Inflammatory macrophage (primary cell): Measurements from ENCODE around the gene MKX.

Experiments used
- DNase-seq, 2 donors: peaks; one replicate each; pipeline ENCODE4 v3.0.0-alpha.2; 2020 to 2022
- total RNA-seq, 18 experiments: gene quantifications; one replicate each; lab custom pipeline; 2026; ENCODE audit warnings: mixed read lengths in 6 of 18, inconsistent platforms in 2 of 18; lab: John Stamatoyannopoulos, UW

Gene MKX, protein sequence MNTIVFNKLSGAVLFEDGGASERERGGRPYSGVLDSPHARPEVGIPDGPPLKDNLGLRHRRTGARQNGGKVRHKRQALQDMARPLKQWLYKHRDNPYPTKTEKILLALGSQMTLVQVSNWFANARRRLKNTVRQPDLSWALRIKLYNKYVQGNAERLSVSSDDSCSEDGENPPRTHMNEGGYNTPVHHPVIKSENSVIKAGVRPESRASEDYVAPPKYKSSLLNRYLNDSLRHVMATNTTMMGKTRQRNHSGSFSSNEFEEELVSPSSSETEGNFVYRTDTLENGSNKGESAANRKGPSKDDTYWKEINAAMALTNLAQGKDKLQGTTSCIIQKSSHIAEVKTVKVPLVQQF
- 0 to 0.24 (median 0.04) reads per million in 18 experiments for total RNA-seq

DNA sequence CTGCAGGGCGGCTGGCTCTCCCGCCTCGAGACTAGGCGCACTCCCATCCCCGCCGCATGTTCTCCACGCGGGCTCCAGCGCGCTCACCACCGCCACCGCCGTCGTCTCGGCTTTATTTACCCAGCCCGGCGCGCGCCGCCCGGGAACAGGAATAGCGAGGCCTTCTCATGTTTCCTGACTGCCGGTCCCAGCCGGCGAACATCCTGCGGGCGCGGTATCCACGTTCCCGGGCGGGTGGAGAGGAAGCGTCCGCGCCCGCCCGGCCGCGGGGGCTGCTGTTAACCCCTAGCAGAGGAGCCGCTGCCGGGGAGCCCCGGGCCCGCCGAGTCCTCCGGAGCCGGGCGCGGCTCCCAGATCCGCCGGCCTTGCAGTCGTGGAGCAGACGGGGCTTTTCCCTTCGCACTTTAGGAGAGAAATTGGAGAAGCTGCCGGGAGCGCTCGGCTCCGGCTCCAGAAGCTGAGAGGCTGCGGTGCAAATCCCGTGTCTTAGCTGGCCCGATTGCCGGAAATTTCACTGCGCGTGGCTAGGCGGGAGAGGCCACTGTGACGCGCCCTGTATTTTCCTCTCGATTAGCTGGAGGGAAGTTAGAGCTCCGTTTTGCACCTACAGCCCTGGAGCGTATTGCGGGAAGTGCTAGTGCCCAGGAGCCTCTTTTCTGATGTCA, at the start of gene MKX:
Gene MKX, minus strand, starts transcription at position 88 of the 665 bp plus-strand sequence. CDS start 2,404 bp downstream, outside the sequence.
- DNase-seq, result peak; percentile 22 to 38

DNA sequence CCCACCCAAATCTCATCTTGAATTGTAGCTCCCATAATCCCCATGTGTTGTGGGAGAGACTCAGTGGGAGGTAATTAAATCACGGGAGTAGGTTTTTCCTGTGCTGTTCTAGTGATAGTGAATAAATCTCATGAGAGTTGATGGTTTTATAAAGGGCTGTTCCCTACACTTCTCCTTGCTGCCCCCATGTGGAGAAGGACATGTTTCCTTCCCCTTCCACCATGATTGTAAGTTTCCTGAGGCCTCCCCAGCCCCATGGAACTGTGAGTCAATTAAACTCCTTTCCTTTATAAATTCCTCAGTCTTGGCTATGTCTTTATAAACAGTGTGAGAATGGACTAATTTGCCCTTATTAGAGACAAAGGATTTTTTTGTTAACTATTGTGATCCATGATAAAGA, 48.5 kb upstream of the MKX start:
- DNase-seq, result no peak

DNA sequence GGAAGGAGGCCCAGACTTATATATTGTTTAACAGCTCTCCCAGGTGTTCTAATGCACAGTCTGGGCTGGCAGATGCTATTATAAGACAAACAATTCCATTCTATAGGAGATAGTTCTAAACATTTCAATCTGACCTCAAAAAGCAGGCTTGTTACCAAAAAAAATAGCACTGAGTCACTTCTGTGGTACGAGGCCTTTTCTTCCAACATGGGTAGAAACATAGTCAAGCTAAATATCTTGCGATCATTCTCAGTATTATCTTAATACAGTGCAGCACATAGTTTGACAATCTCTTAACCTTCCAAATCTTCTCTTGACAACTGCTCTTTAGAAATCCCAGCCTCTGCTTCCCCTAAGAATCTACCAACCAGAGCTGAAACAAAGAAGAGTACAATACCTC, 46.6 kb upstream of the MKX start:
- DNase-seq, result no peak

DNA sequence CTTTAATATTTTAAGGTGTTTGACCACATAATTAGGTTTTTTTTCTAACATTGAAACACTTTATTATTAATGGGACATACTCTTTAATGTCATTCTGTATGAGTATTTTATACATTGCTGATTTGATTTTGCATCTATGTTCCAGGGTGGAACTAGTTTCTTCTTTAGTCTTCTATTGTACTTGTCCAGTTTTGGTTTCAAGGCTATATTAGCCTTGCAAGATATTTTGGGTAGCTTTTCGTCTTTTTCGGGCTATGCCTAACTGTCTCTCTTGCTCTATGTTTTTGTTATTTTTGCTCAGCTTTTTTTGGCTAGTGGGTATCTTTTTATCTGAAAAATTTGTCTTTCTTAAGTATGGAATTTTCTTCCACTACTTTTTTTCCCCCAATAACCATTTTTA, 38.7 kb upstream of the MKX start:
- DNase-seq, result no peak

DNA sequence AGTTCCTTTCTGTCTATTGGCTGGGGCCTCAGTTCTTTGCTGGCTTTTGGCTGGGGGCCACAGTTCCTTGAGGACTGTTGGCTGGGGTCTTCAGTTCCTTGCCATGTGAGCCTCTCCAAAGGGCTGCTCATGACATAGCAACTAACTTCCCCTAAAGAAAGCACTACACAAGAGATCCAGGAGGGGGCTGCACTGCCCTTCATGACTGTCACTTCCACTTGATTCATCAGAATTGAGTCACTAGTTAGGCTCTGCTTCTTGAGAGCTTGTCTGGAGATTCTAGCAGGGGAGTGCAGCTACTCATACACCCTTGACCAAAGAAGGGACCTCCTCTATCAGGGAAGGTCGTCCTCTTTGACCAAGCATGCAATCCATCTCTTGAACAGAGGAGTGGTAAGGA, 38.0 kb upstream of the MKX start:
- DNase-seq, result peak; percentile 77 to 80

DNA sequence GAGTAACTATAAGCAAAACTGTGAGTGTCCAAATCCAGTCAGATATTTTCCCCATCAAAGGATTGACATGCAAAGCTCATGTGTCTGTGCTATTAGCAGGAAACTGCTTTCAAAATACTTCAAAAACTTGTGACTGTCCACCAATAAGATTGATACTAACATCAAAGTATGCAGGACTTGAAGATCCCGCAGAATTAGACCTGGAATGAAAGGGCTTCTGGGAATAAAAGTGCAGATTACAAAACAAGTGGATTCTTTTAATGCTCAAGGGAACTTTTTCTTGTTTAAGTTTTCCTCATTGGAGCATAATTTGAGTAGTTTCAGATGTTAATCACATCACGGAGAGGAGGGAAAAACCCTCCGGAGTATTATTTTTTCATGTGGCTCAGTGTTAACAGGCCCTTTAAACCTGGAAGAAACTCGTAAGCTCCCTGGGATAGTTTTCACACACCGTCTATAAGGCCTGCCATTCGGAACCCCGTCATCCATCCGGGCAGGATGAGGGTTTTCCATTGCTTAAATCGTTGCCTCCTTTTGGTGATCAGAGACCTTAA, 33.9 kb upstream of the MKX start:
- no peak for DNase-seq

DNA sequence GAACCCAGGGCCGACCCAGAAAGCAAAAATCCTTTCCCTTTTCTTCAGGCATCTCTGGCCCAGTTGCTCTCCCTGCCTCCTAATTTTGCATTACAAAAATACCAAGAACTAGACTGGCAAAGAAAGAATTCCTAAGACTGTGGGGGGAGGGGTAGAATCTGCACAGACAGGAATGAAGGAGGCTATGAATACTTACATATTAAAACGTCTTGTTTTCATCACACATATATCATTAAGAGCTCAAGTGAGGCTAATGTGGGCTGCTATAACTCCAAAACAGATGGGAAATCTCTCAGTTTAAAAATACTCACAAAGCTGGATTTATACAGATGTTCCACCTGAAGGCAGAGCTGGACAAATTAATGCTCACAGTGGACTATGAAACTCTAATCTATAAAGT, 29.2 kb upstream of the MKX start:
- no peak for DNase-seq

DNA sequence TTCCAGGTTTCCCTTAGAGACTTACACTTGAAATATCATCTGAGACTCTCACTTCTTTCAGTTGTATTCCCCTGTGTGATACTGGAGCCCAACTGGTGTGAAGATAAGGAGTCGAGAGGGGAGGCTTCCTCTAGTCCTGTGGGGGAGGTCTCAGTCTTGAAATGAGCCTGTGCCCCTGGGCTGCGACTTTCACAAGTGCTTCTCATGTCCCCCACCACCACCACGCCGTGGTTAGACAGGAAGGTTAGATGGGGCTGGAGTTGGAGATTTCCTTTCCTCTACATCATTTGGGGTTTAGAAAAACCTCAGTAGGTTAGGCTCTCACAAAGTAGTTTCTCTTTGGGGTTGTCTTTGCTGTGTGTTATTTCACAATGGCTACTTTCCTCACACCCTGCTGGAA, 25.6 kb upstream of the MKX start:
- DNase-seq, result no peak

DNA sequence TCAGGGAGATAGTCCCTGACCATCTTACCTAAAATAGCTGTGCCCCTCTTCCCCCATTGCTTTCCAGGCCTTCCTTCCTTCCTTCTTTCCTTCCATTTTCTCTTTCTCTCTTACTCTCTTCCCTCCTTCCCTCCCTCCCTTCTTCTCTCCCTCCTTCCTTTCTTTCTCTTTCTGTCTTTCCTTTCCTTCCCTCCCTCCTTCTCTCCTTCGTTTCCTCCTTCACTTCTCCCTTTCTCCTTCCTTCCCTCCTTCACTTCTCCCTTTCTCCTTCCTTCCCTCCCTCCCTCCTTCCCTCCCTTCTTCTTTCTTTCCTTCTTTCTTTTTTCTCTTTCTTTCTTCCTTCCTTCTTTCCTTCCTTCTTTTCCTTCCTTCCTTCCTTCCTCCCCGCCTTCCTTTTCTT, 24.6 kb upstream of the MKX start:
- no peak for DNase-seq

DNA sequence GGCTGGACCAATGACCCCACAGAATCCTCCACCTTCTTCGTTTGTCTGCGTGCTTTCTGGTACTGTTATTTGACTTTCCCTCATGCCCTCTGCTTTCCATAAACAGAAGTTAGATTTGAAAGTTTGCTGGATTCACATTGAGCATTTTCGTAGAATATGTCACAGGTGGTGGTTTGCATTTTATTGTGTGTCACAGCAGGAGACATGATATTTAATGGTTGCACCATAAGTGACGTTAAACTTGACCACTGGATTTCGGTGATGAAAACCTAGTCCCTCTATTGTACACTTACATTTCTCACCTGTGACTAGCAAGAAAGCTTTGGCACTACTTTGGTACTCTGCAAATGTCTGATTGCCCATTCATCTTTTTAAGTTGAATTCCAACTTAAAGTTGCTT, 15.2 kb upstream of the MKX start:
- no peak for DNase-seq

DNA sequence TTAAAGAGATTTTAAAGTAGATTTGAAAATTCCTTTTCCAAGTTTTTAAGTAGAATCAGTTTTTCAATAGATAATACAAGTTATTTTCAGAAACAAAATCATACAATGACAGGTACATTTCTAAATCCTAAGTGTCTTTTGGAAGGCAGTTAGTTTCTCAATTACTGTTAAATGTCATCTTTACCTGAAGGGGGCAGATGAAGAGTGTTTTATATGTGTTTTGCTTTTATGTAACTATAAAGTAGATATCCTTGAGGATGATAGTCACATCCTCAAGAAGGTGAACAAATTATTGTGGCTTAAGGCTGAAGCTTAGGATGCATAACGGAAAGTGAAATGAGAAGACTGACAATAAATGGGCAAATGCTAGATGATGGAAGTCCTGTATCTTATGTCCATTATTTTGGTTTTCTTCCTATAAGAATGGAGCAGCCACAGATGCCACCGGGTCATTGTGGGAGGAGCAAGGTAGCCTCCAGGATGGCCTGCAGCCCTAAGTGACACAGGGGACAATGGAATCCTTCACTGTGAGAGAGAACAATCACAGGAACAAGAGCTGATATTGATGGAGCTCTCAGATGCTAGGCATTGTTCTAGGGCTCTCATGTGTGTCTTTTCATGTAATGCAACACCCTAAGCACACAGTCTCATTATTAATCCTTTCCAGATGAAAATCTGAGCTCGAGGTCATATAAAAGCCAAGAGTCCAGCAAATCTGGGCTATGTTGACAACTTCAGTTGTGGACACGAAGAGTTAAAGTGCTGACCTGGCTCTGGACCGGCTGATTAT, 14.1 kb upstream of the MKX start:
- DNase-seq, result no peak

DNA sequence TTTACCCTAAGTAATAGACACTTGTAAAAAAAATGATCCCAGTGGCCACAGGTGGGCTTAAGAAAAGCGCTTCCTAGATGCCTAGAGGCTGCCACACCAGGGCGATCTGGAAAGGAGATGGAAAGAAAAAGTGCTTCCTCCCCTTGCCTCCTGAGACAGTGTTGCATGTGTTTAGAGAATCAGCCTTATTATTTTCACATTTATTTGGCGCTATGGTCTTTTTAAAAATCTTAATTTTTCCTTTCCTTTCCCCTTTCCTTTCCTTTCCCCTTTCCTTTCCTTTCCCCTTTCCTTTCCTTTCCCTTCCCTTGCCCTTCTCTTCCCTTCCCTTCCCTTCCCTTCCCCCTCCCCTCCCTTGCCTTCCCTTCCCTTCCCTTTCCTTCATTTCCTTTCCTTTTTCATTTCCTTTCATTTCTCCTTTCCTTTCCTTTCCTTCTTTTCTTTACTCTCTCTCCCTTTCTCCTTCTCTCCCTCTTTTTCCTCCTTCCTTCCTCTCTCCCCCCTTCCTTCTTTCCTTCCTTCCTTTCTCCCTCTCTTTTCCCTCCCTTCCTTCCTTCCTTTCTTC, 7.1 kb upstream of the MKX start:
- DNase-seq, result no peak

DNA sequence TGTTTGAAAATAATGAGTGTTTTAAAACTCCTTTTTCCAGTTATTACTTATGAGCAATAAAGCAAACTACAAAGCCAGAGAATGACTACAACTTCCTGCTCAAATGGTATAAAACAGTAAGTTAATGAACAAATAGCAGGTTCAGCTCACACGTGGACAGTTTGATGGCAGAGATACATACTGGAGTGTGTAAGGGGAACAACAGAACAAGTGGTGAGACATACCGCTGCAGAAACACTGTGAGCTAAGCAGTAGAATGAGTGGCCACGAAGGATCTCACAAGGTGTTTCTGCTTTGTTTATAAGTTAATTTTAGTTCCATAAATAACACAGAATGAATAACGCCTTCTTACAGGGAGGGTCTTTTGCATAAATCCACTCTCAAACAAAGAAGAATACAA, 3.0 kb upstream of the MKX start:
- DNase-seq, result no peak

DNA sequence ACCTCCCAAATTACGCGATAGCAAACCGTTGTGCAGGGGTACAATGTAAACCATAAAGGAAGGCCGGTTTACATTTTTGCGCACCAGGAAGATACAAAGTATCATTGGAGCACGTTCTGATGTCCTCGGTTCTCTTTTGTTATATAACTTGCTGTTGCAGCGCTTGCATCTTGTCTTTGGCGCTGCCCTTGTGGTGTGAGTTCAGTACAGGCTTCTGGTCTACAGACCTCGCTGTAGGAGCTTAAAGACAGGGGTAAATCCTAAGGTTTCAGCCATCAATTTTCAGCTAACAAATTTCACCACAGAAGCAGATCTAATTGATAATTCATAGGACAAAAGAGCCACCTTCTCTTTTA, 1.5 kb upstream of the MKX start:
- DNase-seq, result no peak

DNA sequence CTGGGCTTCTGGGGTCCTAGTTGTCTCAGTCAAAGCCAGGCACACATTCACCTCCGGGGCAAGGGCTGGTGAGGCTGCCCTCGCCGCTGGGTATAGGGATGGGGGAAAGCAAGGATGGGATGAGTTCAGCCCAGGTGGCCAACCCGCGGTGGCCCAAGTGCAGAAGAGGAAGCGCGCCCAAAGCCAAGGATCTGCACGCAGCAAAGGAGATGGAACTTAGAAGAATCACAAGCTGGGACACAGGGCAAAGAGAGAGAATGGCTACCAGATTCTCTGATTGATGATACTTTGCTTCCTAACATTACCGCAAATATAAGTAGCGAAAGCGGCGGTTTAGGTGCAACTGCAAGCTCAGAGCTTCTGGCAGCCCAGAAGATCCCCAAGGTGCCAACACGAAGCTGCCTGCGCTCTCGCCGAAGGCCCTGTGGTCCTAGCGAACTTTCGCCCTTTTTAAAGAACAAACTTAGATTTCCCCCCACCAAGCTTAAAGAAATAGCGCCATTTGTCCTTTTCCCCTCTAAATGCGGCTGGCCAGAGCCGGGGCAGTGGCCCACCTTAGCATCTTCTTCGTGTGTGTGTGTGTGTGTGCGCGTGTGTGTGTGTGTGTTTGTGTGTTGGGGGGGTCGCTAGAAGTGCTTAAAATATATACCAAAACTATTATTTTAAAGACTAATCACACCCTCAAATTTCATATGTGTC, 927 bp upstream of the MKX start:
- no peak for DNase-seq

DNA sequence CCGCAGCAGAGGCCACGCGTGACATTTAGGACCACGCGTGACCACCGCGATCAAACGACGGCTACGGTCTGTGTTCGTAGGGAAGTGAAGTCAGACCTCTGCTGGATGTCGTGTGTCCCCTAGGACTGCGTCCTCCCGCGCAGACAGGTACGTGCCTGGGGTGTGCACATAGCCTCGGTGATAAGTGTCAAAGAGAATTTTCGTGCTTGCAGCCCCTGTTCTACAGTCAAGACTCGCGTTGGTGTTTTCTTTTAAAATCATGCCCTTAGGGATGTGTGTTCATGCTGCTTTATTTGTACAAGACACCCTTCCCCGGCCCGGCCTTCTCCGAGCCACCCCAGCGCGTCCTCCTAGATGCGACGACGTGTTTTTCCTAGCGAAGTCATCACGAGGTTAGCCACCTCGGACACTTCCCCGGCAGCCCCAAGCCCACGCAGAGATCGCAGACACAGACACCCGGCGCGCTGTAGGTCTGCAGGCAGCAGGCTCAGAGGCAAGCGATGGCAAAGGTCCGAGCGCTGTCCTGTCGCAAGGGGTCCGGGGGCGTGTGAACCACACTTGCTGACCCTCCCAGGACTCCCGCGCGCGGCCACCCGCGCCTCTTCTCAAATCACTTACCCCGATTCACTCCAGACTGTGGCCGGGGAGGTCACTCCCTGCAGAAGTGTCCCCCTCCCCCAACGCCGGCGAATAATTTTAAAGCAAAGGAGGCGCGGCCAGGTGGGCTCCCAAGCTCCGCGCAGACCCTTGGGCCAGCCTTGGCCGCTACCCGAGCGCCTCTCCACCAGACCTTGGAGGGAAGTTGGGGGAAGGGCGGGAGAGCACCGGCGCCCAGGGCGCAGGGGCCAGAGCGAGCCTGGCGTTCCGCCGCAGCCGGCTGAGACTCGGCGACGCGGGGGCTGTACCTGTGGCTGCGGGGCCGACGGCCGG, 552 bp downstream of the MKX start:
- DNase-seq, result peak; percentile 11 to 41

DNA sequence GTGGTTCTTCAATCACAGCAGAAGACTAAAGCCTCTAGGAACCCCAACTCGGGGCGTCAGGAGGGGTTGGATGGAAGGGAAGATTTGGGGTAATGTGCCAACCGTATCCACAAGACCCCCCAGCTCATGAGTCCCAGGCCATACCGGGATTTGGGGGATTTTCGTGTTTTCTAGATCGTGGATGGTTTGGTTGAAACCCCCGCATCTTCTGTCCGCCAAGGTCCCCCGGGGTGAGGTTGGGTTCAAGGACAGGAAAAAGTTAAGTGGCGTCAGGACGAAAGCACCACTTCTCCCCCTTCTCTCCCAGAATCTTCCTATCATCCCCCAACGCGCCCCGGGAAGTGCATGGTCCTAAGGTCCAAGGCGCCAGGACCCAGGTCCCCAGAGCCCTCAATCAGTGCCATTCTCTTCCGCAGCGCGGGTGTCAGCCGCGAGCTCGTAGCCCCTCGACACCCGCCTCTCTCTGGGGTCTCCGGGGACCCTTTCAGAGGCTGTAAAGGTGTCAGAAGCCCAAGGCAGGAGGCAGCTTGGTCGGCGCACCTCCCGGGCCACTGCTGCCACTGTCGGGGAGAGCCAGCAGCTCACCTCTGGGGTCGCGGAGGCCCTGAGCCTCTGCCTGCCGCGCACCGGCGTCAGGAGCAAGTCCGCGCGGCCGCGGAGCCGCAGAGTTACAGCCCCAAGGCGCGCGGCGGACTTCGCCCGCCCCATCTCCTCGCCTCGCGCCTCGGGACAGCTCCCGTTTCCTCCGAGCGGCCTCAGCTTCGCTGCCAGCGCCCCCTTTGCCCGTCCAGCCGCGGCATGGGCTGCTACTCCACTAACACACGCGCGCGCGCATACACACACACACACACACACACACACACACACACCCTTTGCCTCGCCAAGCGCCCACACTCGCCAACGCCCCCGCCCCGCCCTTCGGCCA, 1.5 kb downstream of the MKX start:
- DNase-seq, result peak; percentile 9 to 33

DNA sequence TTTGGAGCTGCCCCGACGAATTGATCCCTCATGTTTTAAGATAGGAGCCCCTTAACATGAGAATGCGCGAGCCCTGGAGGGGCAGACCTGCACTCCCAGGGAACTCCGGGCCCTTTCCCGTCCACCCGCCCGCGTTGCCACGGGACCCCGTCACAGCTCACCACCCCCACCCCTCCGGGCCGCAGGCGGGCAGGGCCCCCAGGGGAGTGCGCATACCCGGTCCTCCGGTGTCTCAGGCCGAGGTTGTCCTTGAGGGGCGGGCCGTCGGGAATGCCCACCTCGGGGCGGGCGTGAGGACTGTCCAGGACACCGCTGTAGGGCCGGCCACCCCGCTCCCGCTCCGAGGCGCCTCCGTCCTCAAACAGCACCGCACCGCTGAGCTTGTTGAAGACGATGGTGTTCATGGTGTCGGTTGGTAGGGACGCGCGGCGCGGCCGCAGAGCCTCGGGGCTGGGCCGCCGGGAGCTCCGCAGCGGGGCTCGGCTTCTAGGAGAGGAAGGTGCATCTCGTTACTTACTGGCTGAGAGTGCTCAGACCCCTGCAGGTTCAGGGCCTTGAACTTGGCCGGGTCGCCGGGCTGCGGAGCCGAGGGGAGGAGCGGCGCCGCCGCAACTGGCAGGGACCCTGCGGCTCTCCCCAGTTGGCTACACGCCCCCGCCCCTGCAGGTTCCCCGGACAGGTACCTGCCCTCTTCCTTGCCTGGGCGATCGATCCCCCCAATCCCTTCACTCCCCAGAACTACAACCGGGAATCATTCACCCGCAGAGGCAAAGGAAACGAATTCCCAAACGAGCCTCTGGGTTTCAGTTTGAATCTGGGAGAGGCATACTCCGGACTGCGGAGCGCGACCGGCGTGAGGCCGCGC, 2.4 kb downstream of the MKX start:
- DNase-seq, result no peak
